HepG2 (cell line): ENCODE data around the gene AXIN1. TPM values are rescaled to one million over a fixed set of nuclear protein-coding genes. Genes with fewer than 3 reads are reported as not detected.

Source experiments
- AGO2 ChIP-seq: fragments of 200-400 bp; formaldehyde crosslinking; optimal IDR thresholded peaks from 2 replicates; pipeline ENCODE3; 2017; ENCODE audit warnings: mild to moderate bottlenecking, low read depth, low read length, moderate library complexity
- CCDC6 ChIP-seq: sonication (generic); formaldehyde crosslinking; IDR thresholded peaks from 2 replicates; pipeline ENCODE4 v1.8.1; 2022; ENCODE audit warnings: mild to moderate bottlenecking, missing genetic modification reagents, moderate library complexity
- HDAC2 ChIP-seq: sonication (generic); formaldehyde crosslinking; IDR thresholded peaks from 2 replicates; pipeline ENCODE4 v1.4.0; 2020; ENCODE audit warnings: missing genetic modification reagents
- KLF6 ChIP-seq: IDR thresholded peaks from 2 replicates; pipeline ENCODE4 v1.8.0; 2016; ENCODE audit warnings: missing biosample characterization, missing genetic modification reagents
- MBD4 ChIP-seq: IDR thresholded peaks from 2 replicates; pipeline ENCODE4 v1.6.1; 2012; ENCODE audit warnings: low read length, inconsistent platforms, borderline replicate concordance
- MBNL3 ChIP-seq: fragments of 250-450 bp; sonication (Bioruptor Pico); conservative IDR thresholded peaks from 2 replicates; pipeline ENCODE4 v1.8.0; 2022; ENCODE audit warnings: mild to moderate bottlenecking, inconsistent platforms
- NFKB2 ChIP-seq: sonication (generic); formaldehyde crosslinking; IDR thresholded peaks from 2 replicates; pipeline ENCODE4 v1.4.0; 2020; ENCODE audit warnings: missing genetic modification reagents, borderline replicate concordance
- ONECUT2 ChIP-seq: sonication (generic); formaldehyde crosslinking; IDR thresholded peaks from 2 replicates; pipeline ENCODE4 v1.4.0; 2020; ENCODE audit warnings: missing genetic modification reagents
- PLRG1 ChIP-seq: fragments of 450-650 bp; conservative IDR thresholded peaks from 2 replicates; pipeline ENCODE4 v1.6.1; 2016
- SMC3 ChIP-seq: IDR thresholded peaks from 2 replicates; pipeline ENCODE4 v1.6.1; 2011; ENCODE audit warnings: low read length, improper control_type of control experiment
- SMYD3 ChIP-seq: sonication (generic); formaldehyde crosslinking; IDR thresholded peaks from 2 replicates; pipeline ENCODE4 v1.8.1; 2023; ENCODE audit warnings: mild to moderate bottlenecking, missing genetic modification reagents
- TCF12 ChIP-seq, 2 experiments: fragments of 450-650 bp in 1 of 2; sonication (generic) in 1 of 2; formaldehyde crosslinking in 1 of 2; IDR thresholded peaks; 2 replicates each; pipeline versions ENCODE4 v1.6.1 to v1.8.0; 2017 to 2022; ENCODE audit warnings: antibody characterized with exemption in 1 of 2, mild to moderate bottlenecking in 1 of 2, missing genetic modification reagents in 1 of 2, moderate library complexity in 1 of 2
- ZNF138 ChIP-seq: sonication (generic); formaldehyde crosslinking; IDR thresholded peaks from 2 replicates; pipeline ENCODE4 v1.5.0; 2020; ENCODE audit warnings: mild to moderate bottlenecking, low read depth, missing genetic modification reagents
- ZNF350 ChIP-seq: sonication (generic); formaldehyde crosslinking; IDR thresholded peaks from 2 replicates; pipeline ENCODE4 v1.4.0; 2020; ENCODE audit warnings: mild to moderate bottlenecking, low read depth, missing genetic modification reagents, borderline replicate concordance
- ZNF530 ChIP-seq: sonication (generic); formaldehyde crosslinking; IDR thresholded peaks from 2 replicates; pipeline ENCODE4 v1.5.0; 2020; ENCODE audit warnings: low read depth, mild to moderate bottlenecking, missing genetic modification reagents
- ZNF598 ChIP-seq: sonication (generic); formaldehyde crosslinking; IDR thresholded peaks from 2 replicates; pipeline ENCODE4 v1.5.1; 2020; ENCODE audit warnings: mild to moderate bottlenecking, missing genetic modification reagents, borderline replicate concordance
- polyA plus RNA-seq, 8 experiments: library from polyadenylated mRNA; depleted of rRNA in 3 of 8; stranded (reverse) in 7 of 8; unstranded in 1 of 8; fragments of >200 nt; fragmentation: Illumina TruSeq in 4 of 8; extraction: Trizol in 4 of 8; gene quantifications; 2 replicates each; pipeline versions ENCODE4 v1.2.1 to v1.2.3, GENCODE V29; 2011 to 2016; ENCODE audit warnings: low read depth in 4 of 8, missing spikeins in 1 of 8, mixed read lengths in 1 of 8; ENCODE audit not compliant: insufficient read depth in 1 of 8
- total RNA-seq, 5 experiments: library from RNA; depleted of rRNA; stranded (reverse); fragments of >200 nt; fragmentation: Illumina TruSeq; extraction: Trizol; gene quantifications; 2 replicates each; pipeline ENCODE4 v1.2.3, GENCODE V29; 2016; ENCODE audit warnings: low read depth in 1 of 5
- TF ChIP-seq, protein P1 (sequence below): sonication (generic); formaldehyde crosslinking; IDR thresholded peaks from 2 replicates; pipeline ENCODE4 v1.8.0; 2022; ENCODE audit warnings: mild to moderate bottlenecking, missing genetic modification reagents; ENCODE audit not compliant: insufficient replicate concordance
- TF ChIP-seq, protein P2 (sequence below), 2 experiments: fragments of 450-650 bp in 1 of 2; sonication (generic) in 1 of 2; formaldehyde crosslinking in 1 of 2; IDR thresholded peaks; 2 replicates each; pipeline versions ENCODE4 v1.6.1 to v1.8.0; 2016 to 2022; ENCODE audit warnings: antibody characterized with exemption in 1 of 2, mild to moderate bottlenecking in 1 of 2, missing genetic modification reagents in 1 of 2

The AXIN1 gene
- total and polyA plus RNA-seq, 2 of the 13 experiments (the other 11 are each of a cell fraction or from before 2014, with no cell fraction given) = 24.0 to 26.0 TPM

DNA sequence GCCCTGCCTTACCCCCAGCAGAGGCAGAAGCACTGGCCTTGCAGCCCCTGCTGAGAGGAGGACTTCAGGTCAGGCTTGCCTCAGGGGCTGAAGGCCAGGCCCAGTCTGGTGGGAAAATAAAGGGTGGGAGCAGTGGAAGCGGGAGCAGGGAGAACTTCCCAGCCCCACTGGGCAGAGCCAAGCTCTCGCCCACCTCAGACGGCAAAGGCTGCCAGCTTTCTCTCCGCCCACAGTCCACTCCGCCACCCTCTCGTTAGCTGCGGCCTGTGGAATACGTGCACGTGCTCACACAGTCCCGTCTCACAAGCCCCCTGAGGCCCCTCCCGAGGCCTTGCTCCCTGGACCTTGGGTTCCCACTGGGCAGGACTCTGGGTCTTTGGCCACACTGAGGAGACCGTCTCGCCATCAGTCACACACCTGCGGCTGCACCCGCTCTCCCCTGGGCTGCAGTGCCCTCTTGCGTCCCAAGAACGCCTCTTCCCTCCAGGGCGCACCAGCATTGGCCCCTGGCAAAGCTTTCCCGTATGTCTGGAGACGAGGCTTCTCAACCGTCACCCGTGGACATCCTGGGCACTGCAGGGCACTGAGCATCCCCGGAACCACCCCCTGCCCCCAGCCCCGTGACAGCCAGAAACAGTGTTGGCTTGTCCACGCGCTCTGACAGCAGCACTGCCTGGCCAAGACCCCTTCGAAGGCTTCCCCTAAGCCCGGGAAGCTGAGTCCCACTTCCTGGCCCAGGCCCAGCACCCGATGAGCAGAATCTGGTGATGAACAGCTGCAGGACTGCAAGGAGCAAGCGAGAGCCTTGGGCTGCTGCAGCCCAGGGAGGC, 9.6 kb upstream of the AXIN1 start (continued):
- TF ChIP-seq CCDC6 (CRISPR knock-in tag) = no peak
- TF ChIP-seq ZNF530 (CRISPR knock-in tag) = no peak
- TF ChIP-seq HDAC2 = peak; percentile 92
- 0 out of 2 replicates have a peak, but pooled peaks have one; percentile 54 for TF ChIP-seq ZNF138 (CRISPR knock-in tag)
- TF ChIP-seq ZNF598 (CRISPR knock-in tag) = peak; percentile 52; the same call in 1 of the 2 replicates
- TF ChIP-seq TCF12 (IDR thresholded peaks at IDR 0.05) = no peak
- peak; percentile 46; the same call in 1 of the 2 replicates for TF ChIP-seq TCF12 (CRISPR knock-in tag; IDR thresholded peaks at IDR 0.05)
- TF ChIP-seq KLF6 (CRISPR knock-in tag) = peak; percentile 63; the same call in 1 of the 2 replicates
- no peak for TF ChIP-seq MBNL3
- TF ChIP-seq, protein P1, sequence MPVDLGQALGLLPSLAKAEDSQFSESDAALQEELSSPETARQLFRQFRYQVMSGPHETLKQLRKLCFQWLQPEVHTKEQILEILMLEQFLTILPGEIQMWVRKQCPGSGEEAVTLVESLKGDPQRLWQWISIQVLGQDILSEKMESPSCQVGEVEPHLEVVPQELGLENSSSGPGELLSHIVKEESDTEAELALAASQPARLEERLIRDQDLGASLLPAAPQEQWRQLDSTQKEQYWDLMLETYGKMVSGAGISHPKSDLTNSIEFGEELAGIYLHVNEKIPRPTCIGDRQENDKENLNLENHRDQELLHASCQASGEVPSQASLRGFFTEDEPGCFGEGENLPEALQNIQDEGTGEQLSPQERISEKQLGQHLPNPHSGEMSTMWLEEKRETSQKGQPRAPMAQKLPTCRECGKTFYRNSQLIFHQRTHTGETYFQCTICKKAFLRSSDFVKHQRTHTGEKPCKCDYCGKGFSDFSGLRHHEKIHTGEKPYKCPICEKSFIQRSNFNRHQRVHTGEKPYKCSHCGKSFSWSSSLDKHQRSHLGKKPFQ (CRISPR knock-in tag) = peak; percentile 61
- TF ChIP-seq PLRG1 = no peak
- peak; percentile 43; the same call in 1 of the 2 replicates for TF ChIP-seq SMC3
- no peak for TF ChIP-seq AGO2
- TF ChIP-seq, protein P2, sequence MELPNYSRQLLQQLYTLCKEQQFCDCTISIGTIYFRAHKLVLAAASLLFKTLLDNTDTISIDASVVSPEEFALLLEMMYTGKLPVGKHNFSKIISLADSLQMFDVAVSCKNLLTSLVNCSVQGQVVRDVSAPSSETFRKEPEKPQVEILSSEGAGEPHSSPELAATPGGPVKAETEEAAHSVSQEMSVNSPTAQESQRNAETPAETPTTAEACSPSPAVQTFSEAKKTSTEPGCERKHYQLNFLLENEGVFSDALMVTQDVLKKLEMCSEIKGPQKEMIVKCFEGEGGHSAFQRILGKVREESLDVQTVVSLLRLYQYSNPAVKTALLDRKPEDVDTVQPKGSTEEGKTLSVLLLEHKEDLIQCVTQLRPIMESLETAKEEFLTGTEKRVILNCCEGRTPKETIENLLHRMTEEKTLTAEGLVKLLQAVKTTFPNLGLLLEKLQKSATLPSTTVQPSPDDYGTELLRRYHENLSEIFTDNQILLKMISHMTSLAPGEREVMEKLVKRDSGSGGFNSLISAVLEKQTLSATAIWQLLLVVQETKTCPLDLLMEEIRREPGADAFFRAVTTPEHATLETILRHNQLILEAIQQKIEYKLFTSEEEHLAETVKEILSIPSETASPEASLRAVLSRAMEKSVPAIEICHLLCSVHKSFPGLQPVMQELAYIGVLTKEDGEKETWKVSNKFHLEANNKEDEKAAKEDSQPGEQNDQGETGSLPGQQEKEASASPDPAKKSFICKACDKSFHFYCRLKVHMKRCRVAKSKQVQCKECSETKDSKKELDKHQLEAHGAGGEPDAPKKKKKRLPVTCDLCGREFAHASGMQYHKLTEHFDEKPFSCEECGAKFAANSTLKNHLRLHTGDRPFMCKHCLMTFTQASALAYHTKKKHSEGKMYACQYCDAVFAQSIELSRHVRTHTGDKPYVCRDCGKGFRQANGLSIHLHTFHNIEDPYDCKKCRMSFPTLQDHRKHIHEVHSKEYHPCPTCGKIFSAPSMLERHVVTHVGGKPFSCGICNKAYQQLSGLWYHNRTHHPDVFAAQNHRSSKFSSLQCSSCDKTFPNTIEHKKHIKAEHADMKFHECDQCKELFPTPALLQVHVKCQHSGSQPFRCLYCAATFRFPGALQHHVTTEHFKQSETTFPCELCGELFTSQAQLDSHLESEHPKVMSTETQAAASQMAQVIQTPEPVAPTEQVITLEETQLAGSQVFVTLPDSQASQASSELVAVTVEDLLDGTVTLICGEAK (IDR thresholded peaks at IDR 0.05) = no peak
- TF ChIP-seq, protein P2 (CRISPR knock-in tag; IDR thresholded peaks at IDR 0.05) = peak; percentile 77; the same call in 1 of the 2 replicates
- TF ChIP-seq ONECUT2 = no peak
- TF ChIP-seq NFKB2 (CRISPR knock-in tag) = peak; percentile 79; the same call in 1 of the 2 replicates
- no peak for TF ChIP-seq MBD4
- peak; percentile 61; the same call in 1 of the 2 replicates for TF ChIP-seq ZNF350 (CRISPR knock-in tag)
- TF ChIP-seq SMYD3 (CRISPR knock-in tag) = peak; percentile 73; the same call in 1 of the 2 replicates
